Omental fat pad (tissue), 4 donors: ENCODE data around the gene ZNF579. TPM values are rescaled to one million over a fixed set of nuclear protein-coding genes. Genes with fewer than 3 reads are reported as not detected.

Experiments used
- ATAC-seq: fragments of 150-250 bp; one replicate; pipeline ENCODE4 v1.9.1; 2016; ENCODE audit warnings: mild to moderate bottlenecking, moderate library complexity; ENCODE audit not compliant: low FRiP score
- DNase-seq: peaks from one replicate; pipeline ENCODE4 v3.0.0-alpha.2; 2019; ENCODE audit warnings: low spot score
- total RNA-seq, 4 donors: library from RNA; depleted of rRNA; stranded (reverse); fragments of >200 nt; gene quantifications; one replicate each; pipeline ENCODE4 v1.1.0, GENCODE V29; 2016
- TF ChIP-seq, protein P1 (sequence below), 3 donors: fragments of 450-650 bp; IDR thresholded peaks; one replicate each; pipeline ENCODE4 v1.5.1; 2016 to 2017; ENCODE audit warnings: antibody characterized with exemption in 3 of 3, mild to moderate bottlenecking in 3 of 3, moderate library complexity in 2 of 3

ZNF579 gene
- total RNA-seq, 4 donors from 2014 or later, result 1.3 to 4.0 (median 2.3) TPM

DNA sequence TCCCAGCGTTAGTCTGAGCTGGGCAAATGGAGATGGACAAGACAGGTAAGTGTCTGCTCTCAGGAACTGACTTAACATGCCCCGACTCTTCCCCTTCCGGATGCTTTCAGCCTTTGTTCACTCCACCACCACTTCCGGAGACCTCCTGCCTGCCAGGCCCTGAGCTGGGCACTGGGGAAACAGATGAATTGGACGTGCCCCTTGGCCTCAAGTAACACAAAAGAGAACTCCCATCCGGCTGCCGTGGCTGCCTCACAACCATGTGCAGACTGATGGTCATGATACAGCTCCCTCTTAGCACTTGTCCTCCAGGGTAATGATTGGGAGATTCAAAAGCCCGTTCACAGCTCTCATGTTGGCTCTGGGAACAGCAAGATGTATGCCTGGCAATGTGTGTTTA, 36.8 kb upstream of the ZNF579 start:
- TF ChIP-seq, protein P1, sequence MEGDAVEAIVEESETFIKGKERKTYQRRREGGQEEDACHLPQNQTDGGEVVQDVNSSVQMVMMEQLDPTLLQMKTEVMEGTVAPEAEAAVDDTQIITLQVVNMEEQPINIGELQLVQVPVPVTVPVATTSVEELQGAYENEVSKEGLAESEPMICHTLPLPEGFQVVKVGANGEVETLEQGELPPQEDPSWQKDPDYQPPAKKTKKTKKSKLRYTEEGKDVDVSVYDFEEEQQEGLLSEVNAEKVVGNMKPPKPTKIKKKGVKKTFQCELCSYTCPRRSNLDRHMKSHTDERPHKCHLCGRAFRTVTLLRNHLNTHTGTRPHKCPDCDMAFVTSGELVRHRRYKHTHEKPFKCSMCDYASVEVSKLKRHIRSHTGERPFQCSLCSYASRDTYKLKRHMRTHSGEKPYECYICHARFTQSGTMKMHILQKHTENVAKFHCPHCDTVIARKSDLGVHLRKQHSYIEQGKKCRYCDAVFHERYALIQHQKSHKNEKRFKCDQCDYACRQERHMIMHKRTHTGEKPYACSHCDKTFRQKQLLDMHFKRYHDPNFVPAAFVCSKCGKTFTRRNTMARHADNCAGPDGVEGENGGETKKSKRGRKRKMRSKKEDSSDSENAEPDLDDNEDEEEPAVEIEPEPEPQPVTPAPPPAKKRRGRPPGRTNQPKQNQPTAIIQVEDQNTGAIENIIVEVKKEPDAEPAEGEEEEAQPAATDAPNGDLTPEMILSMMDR (IDR thresholded peaks at IDR 0.05), result no peak
- DNase-seq (no peak), ATAC-seq (no peak)

DNA sequence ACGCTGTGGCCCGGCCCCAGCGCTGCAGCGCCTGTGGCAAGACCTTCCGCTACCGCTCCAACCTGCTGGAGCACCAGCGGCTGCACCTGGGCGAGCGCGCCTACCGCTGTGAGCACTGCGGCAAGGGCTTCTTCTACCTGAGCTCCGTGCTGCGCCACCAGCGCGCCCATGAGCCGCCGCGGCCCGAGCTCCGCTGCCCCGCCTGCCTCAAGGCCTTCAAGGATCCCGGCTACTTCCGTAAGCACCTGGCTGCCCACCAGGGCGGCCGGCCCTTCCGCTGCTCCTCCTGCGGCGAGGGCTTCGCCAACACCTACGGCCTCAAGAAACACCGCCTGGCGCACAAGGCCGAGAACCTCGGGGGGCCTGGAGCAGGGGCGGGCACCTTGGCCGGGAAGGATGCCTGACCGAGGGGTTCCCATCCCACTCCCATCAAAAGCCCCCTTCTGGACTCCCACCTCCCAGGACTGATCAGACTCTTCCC, 35.8 kb upstream of the ZNF579 start:
- DNase-seq, result no peak
- TF ChIP-seq, protein P1 (IDR thresholded peaks at IDR 0.05), result no peak
- no peak for ATAC-seq

DNA sequence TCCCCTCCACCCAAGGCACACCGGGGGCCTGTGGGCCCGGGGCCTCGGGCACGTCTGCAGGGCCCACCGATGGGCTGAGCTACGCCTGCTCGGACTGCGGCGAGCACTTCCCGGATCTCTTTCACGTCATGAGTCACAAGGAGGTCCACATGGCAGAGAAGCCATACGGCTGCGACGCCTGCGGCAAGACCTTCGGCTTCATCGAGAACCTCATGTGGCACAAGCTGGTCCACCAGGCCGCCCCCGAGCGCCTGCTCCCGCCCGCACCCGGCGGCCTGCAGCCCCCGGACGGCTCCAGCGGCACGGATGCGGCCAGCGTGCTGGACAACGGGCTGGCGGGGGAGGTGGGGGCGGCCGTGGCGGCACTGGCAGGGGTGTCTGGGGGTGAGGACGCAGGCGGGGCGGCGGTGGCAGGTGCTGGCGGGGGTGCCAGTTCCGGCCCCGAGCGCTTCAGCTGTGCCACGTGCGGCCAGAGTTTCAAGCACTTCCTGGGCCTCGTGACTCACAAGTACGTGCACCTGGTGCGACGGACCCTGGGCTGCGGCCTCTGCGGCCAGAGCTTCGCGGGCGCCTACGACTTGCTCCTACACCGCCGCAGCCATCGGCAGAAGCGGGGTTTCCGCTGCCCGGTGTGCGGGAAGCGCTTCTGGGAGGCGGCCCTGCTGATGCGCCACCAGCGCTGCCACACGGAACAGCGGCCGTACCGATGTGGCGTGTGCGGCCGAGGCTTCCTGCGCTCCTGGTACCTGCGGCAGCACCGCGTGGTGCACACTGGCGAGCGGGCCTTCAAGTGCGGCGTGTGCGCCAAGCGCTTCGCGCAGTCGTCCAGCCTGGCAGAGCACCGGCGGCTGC, 35.1 kb upstream of the ZNF579 start:
- no peak for ATAC-seq
- no peak for DNase-seq
- TF ChIP-seq, protein P1 (IDR thresholded peaks at IDR 0.05), result no peak

DNA sequence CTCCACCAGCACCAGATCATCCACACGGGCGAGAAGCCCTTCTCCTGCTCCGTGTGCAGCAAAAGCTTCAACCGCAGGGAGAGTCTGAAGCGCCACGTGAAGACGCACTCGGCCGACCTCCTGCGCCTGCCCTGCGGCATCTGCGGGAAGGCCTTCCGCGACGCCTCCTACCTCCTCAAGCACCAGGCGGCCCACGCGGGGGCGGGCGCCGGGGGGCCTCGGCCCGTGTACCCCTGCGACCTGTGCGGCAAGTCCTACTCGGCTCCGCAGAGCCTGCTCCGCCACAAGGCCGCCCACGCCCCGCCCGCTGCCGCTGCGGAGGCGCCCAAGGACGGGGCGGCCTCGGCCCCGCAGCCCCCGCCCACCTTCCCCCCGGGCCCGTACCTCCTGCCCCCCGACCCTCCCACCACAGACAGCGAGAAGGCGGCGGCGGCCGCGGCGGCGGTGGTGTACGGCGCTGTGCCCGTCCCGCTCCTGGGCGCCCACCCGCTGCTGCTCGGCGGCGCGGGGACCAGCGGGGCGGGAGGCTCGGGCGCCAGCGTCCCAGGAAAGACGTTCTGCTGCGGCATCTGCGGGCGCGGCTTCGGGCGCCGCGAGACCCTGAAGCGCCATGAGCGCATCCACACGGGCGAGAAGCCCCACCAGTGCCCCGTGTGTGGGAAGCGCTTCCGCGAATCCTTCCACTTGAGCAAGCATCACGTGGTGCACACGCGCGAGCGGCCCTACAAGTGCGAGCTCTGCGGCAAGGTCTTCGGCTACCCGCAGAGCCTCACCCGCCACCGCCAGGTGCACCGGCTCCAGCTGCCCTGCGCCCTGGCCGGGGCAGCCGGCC, 34.3 kb upstream of the ZNF579 start:
- TF ChIP-seq, protein P1 (IDR thresholded peaks at IDR 0.05), result no peak
- no peak for DNase-seq
- no peak for ATAC-seq

DNA sequence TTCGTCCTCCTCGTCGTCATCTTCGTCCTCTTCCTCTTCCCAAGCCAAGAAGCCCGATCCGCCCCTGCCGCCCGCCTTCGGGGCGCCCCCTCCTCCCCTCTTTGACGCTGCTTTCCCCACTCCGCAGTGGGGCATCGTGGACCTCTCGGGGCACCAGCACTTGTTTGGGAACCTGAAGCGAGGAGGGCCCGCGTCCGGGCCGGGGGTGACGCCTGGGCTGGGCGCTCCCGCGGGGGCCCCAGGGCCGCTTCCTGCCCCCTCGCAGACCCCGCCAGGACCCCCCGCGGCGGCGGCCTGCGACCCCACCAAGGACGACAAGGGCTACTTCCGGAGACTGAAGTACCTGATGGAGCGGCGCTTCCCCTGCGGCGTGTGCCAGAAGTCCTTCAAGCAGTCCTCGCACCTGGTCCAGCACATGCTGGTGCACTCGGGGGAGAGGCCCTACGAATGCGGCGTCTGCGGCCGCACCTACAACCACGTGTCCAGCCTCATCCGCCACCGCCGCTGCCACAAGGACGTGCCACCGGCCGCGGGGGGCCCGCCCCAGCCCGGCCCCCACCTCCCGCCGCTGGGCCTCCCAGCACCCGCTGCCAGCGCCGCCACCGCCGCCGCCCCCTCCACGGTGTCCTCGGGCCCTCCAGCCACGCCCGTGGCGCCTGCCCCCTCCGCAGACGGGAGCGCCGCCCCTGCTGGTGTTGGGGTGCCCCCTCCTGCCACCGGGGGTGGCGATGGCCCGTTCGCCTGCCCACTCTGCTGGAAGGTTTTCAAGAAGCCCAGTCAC, 33.5 kb upstream of the ZNF579 start:
- DNase-seq, result no peak
- ATAC-seq, result no peak
- TF ChIP-seq, protein P1 (IDR thresholded peaks at IDR 0.05), result no peak

DNA sequence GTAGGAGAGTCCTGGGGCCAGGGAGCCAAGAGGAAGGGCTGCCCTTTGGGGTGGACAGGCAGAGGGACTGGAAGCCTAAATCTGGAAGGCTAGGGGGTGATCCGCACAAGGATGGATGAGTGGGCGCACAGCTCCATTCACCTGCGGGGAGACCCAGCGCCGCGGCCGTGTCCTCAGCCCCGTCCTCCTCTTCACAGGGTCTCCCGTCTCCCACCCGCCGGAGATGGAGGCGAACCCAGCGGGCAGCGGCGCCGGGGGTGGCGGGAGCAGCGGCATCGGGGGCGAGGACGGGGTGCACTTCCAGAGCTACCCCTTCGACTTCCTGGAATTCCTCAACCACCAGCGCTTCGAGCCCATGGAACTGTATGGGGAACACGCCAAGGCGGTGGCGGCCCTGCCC, 32.7 kb upstream of the ZNF579 start:
- TF ChIP-seq, protein P1 (IDR thresholded peaks at IDR 0.05), result no peak
- ATAC-seq (no peak), DNase-seq (no peak)
